GM12878 (cell line): Measurements from ENCODE around the gene TIGAR. TPM values are rescaled to one million over a fixed set of nuclear protein-coding genes. Genes with fewer than 3 reads are reported as not detected.
A peak's percentile ranks its signal among the peaks of the same experiment; 100 is the strongest.

ENCODE experiments used
- ATF3 ChIP-seq: IDR thresholded peaks from 2 replicates; pipeline ENCODE4 v1.6.1; 2011; ENCODE audit warnings: low read depth, mild to moderate bottlenecking, low read length, moderate library complexity, borderline replicate concordance; ENCODE audit errors: extremely low read depth
- BCL11A ChIP-seq: IDR thresholded peaks from 2 replicates; pipeline ENCODE4 v1.6.1; 2011; ENCODE audit warnings: low read depth, low read length
- BRCA1 ChIP-seq: IDR thresholded peaks from 2 replicates; pipeline ENCODE4 v1.6.1; 2011; ENCODE audit warnings: low read depth, low read length, improper control_type of control experiment
- CHD1 ChIP-seq: IDR thresholded peaks from 2 replicates; pipeline ENCODE4 v1.6.1; 2012; ENCODE audit warnings: low read depth, low read length, improper control_type of control experiment
- CHD4 ChIP-seq: fragments of 200-600 bp; sonication (generic); IDR thresholded peaks from 2 replicates; pipeline ENCODE4 v1.6.1; 2016; ENCODE audit warnings: mild to moderate bottlenecking
- CREB1 ChIP-seq: IDR thresholded peaks from 2 replicates; pipeline ENCODE4 v1.6.1; 2012; ENCODE audit warnings: low read depth, mild to moderate bottlenecking, inconsistent platforms
- E2F8 ChIP-seq: fragments of 450-650 bp; IDR thresholded peaks from 2 replicates; pipeline ENCODE4 v1.6.1; 2018; ENCODE audit warnings: mild to moderate bottlenecking, low read depth, moderate library complexity; ENCODE audit not compliant: partially characterized antibody
- EED ChIP-seq: sonication (generic); IDR thresholded peaks from 2 replicates; pipeline ENCODE4 v1.6.1; 2016; ENCODE audit warnings: antibody characterized with exemption, low read depth
- EGR1 ChIP-seq, 2 experiments: IDR thresholded peaks; 1 replicate in 1 of 2; 2 replicates in 1 of 2; pipeline ENCODE4 v1.6.1; 2011 to 2012; ENCODE audit warnings: low read depth in 2 of 2, low read length in 2 of 2, borderline replicate concordance in 1 of 2, mild to moderate bottlenecking in 1 of 2, moderate library complexity in 1 of 2
- EP300 ChIP-seq, 2 experiments: fragments of 150-350 bp in 1 of 2; IDR thresholded peaks; 2 replicates each; pipeline ENCODE4 v1.6.1; 2011 to 2012; ENCODE audit warnings: low read depth in 2 of 2, low read length in 2 of 2, borderline replicate concordance in 1 of 2, improper control_type of control experiment in 1 of 2, inconsistent platforms in 1 of 2; ENCODE audit not compliant: control insufficient read depth in 1 of 2
- EZH2 ChIP-seq: IDR thresholded peaks from 2 replicates; pipeline ENCODE4 v1.6.1; 2012; ENCODE audit warnings: low read depth, mild to moderate bottlenecking, control low read depth, inconsistent platforms, low read length, borderline replicate concordance; ENCODE audit not compliant: control insufficient read depth
- FOXM1 ChIP-seq: IDR thresholded peaks from 2 replicates; pipeline ENCODE4 v1.6.1; 2012; ENCODE audit warnings: low read depth, mild to moderate bottlenecking, inconsistent platforms, low read length, moderate library complexity
- HDAC2 ChIP-seq: fragments of 200-600 bp; sonication (generic); IDR thresholded peaks from 2 replicates; pipeline ENCODE4 v1.6.1; 2017
- IKZF1 ChIP-seq: fragments of 450-650 bp; conservative IDR thresholded peaks from 2 replicates; pipeline ENCODE4 v1.6.1; 2017; ENCODE audit warnings: antibody characterized with exemption, mild to moderate bottlenecking
- MEF2A ChIP-seq: IDR thresholded peaks from 2 replicates; pipeline ENCODE4 v1.6.1; 2011; ENCODE audit warnings: low read depth, mild to moderate bottlenecking, low read length, moderate library complexity; ENCODE audit not compliant: insufficient read depth
- PAX5 ChIP-seq: IDR thresholded peaks from 2 replicates; pipeline ENCODE4 v1.6.1; 2011; ENCODE audit warnings: low read depth, low read length, borderline replicate concordance
- PAX8 ChIP-seq: fragments of 450-650 bp; IDR thresholded peaks from 2 replicates; pipeline ENCODE4 v1.6.1; 2017; ENCODE audit warnings: mild to moderate bottlenecking, moderate library complexity
- POU2F2 ChIP-seq: IDR thresholded peaks from 3 replicates; pipeline ENCODE4 v1.6.1; 2011; ENCODE audit warnings: low read depth, mild to moderate bottlenecking, low read length, borderline replicate concordance
- SIN3A ChIP-seq: IDR thresholded peaks from 2 replicates; pipeline ENCODE4 v1.6.1; 2012; ENCODE audit warnings: low read depth, low read length, improper control_type of control experiment
- SP1 ChIP-seq: IDR thresholded peaks from one replicate; pipeline ENCODE4 v1.6.1; 2011; ENCODE audit warnings: low read depth, low read length
- SREBF1 ChIP-seq: IDR thresholded peaks from 2 replicates; pipeline ENCODE4 v1.6.1; 2012; ENCODE audit warnings: mild to moderate bottlenecking, low read length
- SREBF2 ChIP-seq: IDR thresholded peaks from 2 replicates; pipeline ENCODE4 v1.6.1; 2012; ENCODE audit warnings: mild to moderate bottlenecking, low read length
- TAF1 ChIP-seq: IDR thresholded peaks from 2 replicates; pipeline ENCODE4 v1.6.1; 2011; ENCODE audit warnings: mild to moderate bottlenecking, low read depth, low read length, borderline replicate concordance
- ZNF207 ChIP-seq: fragments of 450-650 bp; IDR thresholded peaks from 2 replicates; pipeline ENCODE4 v1.6.1; 2014; ENCODE audit warnings: antibody characterized with exemption, mild to moderate bottlenecking, borderline replicate concordance
- polyA plus RNA-seq, 11 experiments: library from polyadenylated mRNA; depleted of rRNA in 4 of 11; unstranded in 6 of 11; stranded (reverse) in 5 of 11; fragments of >200 nt; fragmentation: Nextera tagmentation in 4 of 11; fragmentation: Illumina TruSeq in 1 of 11; extraction: Ambion mirVana in 4 of 11; extraction: Trizol in 1 of 11; gene quantifications; 1 replicate in 1 of 11; 2 replicates in 10 of 11; pipeline versions ENCODE4 v1.2.1 to v1.2.3, GENCODE V29; 2011 to 2016; ENCODE audit warnings: inconsistent platforms in 2 of 11, missing spikeins in 2 of 11, low read depth in 1 of 11
- total RNA-seq, 4 experiments: library from RNA; depleted of rRNA in 3 of 4; stranded (reverse); fragments of >200 nt in 3 of 4; fragmentation: Illumina TruSeq in 1 of 4; extraction: Trizol in 1 of 4; gene quantifications; 2 replicates each; pipeline versions ENCODE4 v1.2.1 to v1.2.3, GENCODE V29; 2013 to 2021
- TF ChIP-seq, protein P1 (sequence below): IDR thresholded peaks from 2 replicates; pipeline ENCODE4 v1.6.1; 2011; ENCODE audit warnings: borderline replicate concordance, low read depth, mild to moderate bottlenecking, moderate library complexity, mixed read lengths, low read length; ENCODE audit not compliant: insufficient read depth; ENCODE audit errors: extremely low read length

TIGAR gene
- total and polyA plus RNA-seq, 10 of the 15 experiments (the other 5 are each of a cell fraction or from before 2014, with no cell fraction given) = 7.6 to 45.7 (median 16.5) TPM

- TF ChIP-seq MEF2A (no peak), EED (peak; percentile 37; the same call in 1 of the 2 replicates), CHD1 (no peak), ATF3 (no peak), SIN3A (no peak), BRCA1 (no peak), HDAC2 (no peak), SP1 (no peak), BCL11A (no peak), SREBF1 (no peak), ZNF207 (no peak), EGR1 (IDR thresholded peaks at IDR 0.05; ENCODE audit: borderline replicate concordance in 1 of 2, low read depth in 2 of 2, low read length in 2 of 2) (no peak), SREBF2 (no peak), E2F8 (no peak), TAF1 (0 out of 2 replicates have a peak, but pooled peaks have one; percentile 31), EP300 (IDR thresholded peaks at IDR 0.05; ENCODE audit: borderline replicate concordance in 1 of 2, control insufficient read depth in 1 of 2, low read depth in 2 of 2, low read length in 2 of 2) (no peak), IKZF1 (peak; percentile 32; the same call in 1 of the 2 replicates), CREB1 (no peak), FOXM1 (no peak), POU2F2 (0 out of 3 replicates have a peak, but pooled peaks have one; percentile 27), EZH2 (no peak), PAX8 (no peak), CHD4 (no peak), PAX5 (no peak)
- TF ChIP-seq, protein P1, sequence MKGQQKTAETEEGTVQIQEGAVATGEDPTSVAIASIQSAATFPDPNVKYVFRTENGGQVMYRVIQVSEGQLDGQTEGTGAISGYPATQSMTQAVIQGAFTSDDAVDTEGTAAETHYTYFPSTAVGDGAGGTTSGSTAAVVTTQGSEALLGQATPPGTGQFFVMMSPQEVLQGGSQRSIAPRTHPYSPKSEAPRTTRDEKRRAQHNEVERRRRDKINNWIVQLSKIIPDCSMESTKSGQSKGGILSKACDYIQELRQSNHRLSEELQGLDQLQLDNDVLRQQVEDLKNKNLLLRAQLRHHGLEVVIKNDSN = no peak
Observed at GRCh38 chr12:4274396-4275015, 46.5 kb upstream of the TIGAR start (continued).
